Body of pancreas (tissue), 4 donors: ENCODE results near the gene ITGBL1. TPM values are rescaled to one million over a fixed set of nuclear protein-coding genes. Genes with fewer than 3 reads are reported as not detected.

ENCODE experiments used
- ATAC-seq: fragments of 150-250 bp; one replicate; pipeline ENCODE4 v1.9.1; 2016
- DNase-seq, 4 donors: peaks; one replicate each; pipeline ENCODE4 v3.0.0-alpha.2; 2019
- H3K27ac ChIP-seq, 4 donors: fragments of 200-600 bp; sonication (generic); 1 replicate in 3 of 4; 2 replicates in 1 of 4; pipeline versions ENCODE4 v1.5.1 to v1.6.1; 2016 to 2019; ENCODE audit warnings: mild to moderate bottlenecking in 1 of 4, mixed read lengths in 1 of 4, moderate library complexity in 1 of 4
- H3K27me3 ChIP-seq, 2 donors: fragments of 200-600 bp; sonication (generic); one replicate each; pipeline ENCODE4 v1.6.0; 2016; ENCODE audit warnings: mild to moderate bottlenecking in 1 of 2
- H3K36me3 ChIP-seq, 2 donors: fragments of 200-600 bp; sonication (generic); replicated peaks in 1 of 2; 2 replicates each; pipeline ENCODE4 v1.5.1; 2016; ENCODE audit warnings: low read depth in 2 of 2; ENCODE audit not compliant: insufficient read depth in 1 of 2
- H3K4me1 ChIP-seq: fragments of 200-600 bp; sonication (generic); one replicate; pipeline ENCODE4 v1.6.0; 2016
- H3K4me3 ChIP-seq, 2 donors: fragments of 200-600 bp; sonication (generic); 1 replicate in 1 of 2; 2 replicates in 1 of 2; pipeline ENCODE4 v1.5.1; 2016 to 2019
- H3K9me3 ChIP-seq, 3 donors: fragments of 200-600 bp; sonication (generic); 1 replicate in 2 of 3; 2 replicates in 1 of 3; pipeline ENCODE4 v1.5.1; 2016
- CTCF ChIP-seq, 7 experiments: fragments of 450-650 bp in 4 of 7; fragments of 200-600 bp in 3 of 7; sonication (generic) in 3 of 7; IDR thresholded peaks; one replicate each; pipeline ENCODE4 v1.5.1; 2016 to 2019; ENCODE audit warnings: antibody characterized with exemption in 7 of 7
- POLR2A ChIP-seq, 3 donors: fragments of 450-650 bp; IDR thresholded peaks; one replicate each; pipeline ENCODE4 v1.6.1; 2016; ENCODE audit warnings: antibody characterized with exemption in 3 of 3, mild to moderate bottlenecking in 2 of 3
- WGBS, 2 donors: methylation state at CpG; one replicate each; pipeline ENCODE4 v1.1.5; 2017; 5-methylcytosine and 5-hydroxymethylcytosine counted together
- intact Hi-C: fragments of 100-400 bp; cut with DNase I; formaldehyde crosslinking; loops from one replicate; pipeline ENCODE4 v1.15.1; 2023
- total RNA-seq, 2 donors: library from RNA; depleted of rRNA; stranded (reverse); fragments of >200 nt; gene quantifications; one replicate each; pipeline ENCODE4 v1.1.0, GENCODE V29; 2016

The ITGBL1 gene
- total RNA-seq, 2 donors from 2014 or later, result 1.3 to 10.4 TPM

- Histone ChIP-seq H3K27ac (no peak overlapping the region), H3K27me3 (no peaks in the 10 kb centered on the region), H3K4me1 (no peaks in the 10 kb centered on the region), H3K4me3 (no peak overlapping the region), H3K9me3 (no peaks in the 10 kb centered on the region), H3K36me3 (no peaks in the 10 kb centered on the region)
- TF ChIP-seq CTCF (IDR thresholded peaks at IDR 0.05) (no peak), POLR2A (IDR thresholded peaks at IDR 0.05) (no peak)
- DNase-seq (no peak), ATAC-seq (no peak)
- intact Hi-C loops, result no loop called here
- 66 to 75% methylated on average over 5 of the region's 5 CpGs for WGBS, 2 donors
Observed at GRCh38 chr13:101611491-101612475, 159.3 kb downstream of the ITGBL1 start.

GRCh38 chr13:101612735-101613134 is 160.3 kb downstream of the ITGBL1 start:
- H3K4me1 ChIP-seq, result no peaks in the 10 kb centered on the region
- no peaks in the 10 kb centered on the region for H3K27me3 ChIP-seq
- 18 to 20% methylated on average over 7 of the region's 7 CpGs for WGBS, 2 donors
- no peak for TF ChIP-seq CTCF (IDR thresholded peaks at IDR 0.05)
- TF ChIP-seq POLR2A (IDR thresholded peaks at IDR 0.05), result no peak
- no peak for DNase-seq
- intact Hi-C loops, result no loop called here
- H3K4me3 ChIP-seq, result no peak overlapping the region
- H3K9me3 ChIP-seq, result no peaks in the 10 kb centered on the region
- H3K36me3 ChIP-seq, result no peaks in the 10 kb centered on the region
- ATAC-seq, result no peak
- H3K27ac ChIP-seq, result no peak overlapping the region

GRCh38 chr13:101614491-101614890 is 162.0 kb downstream of the ITGBL1 start:
- DNase-seq, result no peak
- H3K27me3 ChIP-seq, result no peaks in the 10 kb centered on the region
- H3K27ac ChIP-seq, result no peak overlapping the region
- no peaks in the 10 kb centered on the region for H3K4me1 ChIP-seq
- no peak for ATAC-seq
- H3K9me3 ChIP-seq, result no peaks in the 10 kb centered on the region
- TF ChIP-seq CTCF (IDR thresholded peaks at IDR 0.05) (no peak), POLR2A (IDR thresholded peaks at IDR 0.05) (no peak)
- no peak overlapping the region for H3K4me3 ChIP-seq
- no peaks in the 10 kb centered on the region for H3K36me3 ChIP-seq
- intact Hi-C loops, result no loop called here
- 65 to 69% methylated on average over 8 of the region's 8 CpGs for WGBS, 2 donors

GRCh38 chr13:101618440-101619187 is 166.1 kb downstream of the ITGBL1 start:
- Histone ChIP-seq H3K9me3 (no peaks in the 10 kb centered on the region), H3K36me3 (no peaks in the 10 kb centered on the region), H3K4me1 (no peaks in the 10 kb centered on the region), H3K4me3 (no peak overlapping the region), H3K27me3 (no peaks in the 10 kb centered on the region), H3K27ac (no peak overlapping the region)
- no peak for ATAC-seq
- intact Hi-C loops, result no loop called here
- no peak for TF ChIP-seq CTCF (IDR thresholded peaks at IDR 0.05)
- no peak for TF ChIP-seq POLR2A (IDR thresholded peaks at IDR 0.05)
- WGBS, 2 donors, result 57 to 66% methylated on average over 8 of the region's 8 CpGs
- no peak for DNase-seq
